Measurements from ENCODE around the gene TMCC1.
"Not testable (repeated sequence)": the region's sequence is repeated elsewhere in the genome, so short reads cannot be mapped to it uniquely, and the experiment has no call there.

Gene TMCC1

DNA sequence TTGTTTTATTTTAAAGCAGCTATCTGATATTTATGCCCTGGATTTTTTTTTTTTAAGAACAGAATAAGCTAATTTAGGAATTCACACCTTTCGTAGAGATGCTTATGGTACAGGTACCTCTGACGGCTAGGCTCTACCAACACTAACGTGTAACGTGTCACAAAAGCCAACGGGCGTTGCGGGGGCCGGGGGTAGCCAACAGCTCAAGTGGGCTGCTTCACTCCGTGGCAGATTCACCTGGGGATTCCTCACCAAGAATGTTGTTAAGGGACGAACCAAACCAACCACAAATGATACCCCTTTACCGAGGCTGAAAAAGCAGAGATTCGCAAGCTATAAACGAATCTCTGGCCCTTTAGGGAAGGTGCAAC is 1.0 kb downstream of the TMCC1 start:
- DNase-seq (ENCODE audit: low spot score): no peak

DNA sequence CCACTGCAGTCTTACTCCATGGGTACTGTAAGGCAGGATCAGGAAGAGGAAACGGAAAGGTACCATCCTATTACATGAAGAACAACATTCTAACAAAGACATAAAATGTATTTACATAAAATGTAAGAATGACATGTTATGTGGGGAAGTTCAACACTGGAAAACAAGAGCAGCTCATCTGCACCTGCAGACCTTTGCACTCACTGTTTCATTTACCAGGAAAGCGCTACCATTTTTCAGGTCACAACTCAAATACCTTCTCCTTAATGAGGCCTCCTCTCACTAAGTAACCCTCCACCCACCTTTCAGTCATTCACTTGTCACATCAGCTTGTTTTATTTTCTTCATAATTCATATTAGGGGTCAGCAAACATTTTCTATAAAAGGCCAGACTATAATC is 2.6 kb downstream of the TMCC1 start:
- no peak for DNase-seq (ENCODE audit: low spot score)

DNA sequence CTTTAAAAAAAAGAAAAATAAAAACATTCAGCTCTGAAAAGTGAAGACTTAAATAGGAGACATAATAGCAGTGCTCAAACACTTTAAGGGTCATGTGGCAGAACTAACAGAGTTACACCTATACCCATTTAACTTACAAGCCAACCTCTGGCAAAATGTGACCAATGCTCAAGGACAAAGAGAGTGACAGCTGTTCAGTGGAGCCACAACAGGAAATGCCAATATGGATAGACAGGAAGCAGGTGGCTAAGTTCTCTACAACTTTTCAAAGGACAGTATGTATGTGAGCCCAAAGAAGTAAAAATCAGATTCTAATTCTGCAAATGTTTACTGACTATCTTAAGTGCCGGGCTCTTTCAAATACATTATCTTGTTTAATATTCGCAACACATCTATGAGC is 3.4 kb downstream of the TMCC1 start:
- DNase-seq (ENCODE audit: low spot score): peak; percentile 35

DNA sequence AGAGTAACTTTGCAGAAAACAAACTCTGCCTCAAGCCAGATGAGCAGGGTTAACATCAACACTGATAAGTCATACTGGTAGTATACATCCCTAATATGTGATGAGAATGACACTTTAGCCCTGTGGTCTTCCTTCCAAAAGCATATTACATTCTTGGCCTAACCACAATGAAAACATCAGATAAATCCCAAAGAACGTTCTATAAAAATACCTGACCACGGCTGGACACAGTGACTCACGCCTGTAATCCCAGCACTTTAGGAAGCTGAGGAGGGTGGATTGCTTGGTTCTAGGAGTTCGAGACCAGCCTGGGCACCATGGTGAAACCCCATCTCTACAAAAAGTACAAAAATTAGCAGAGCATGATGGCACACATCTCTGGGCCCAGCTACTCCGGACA is 4.7 kb downstream of the TMCC1 start:
- peak; percentile 88 for DNase-seq (ENCODE audit: low spot score)

DNA sequence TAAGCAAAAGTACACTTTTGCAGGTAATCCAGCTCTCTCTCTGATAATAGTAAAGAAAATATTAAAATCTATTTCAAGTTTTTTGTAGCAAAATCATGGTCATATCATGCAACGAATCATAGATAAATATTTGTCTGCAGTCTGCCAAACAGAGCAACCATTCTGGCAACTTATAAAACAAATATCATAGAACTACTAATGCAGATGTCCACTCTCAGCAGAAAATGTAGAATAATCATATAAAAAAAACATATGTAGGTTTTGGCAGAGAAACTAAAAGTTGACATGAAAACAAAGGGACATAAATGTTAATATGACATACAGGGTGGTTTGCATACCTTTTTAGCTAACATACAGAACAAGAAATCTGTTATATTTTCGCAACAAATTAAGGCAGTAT is 12.2 kb downstream of the TMCC1 start:
- DNase-seq (ENCODE audit: low spot score): no peak

DNA sequence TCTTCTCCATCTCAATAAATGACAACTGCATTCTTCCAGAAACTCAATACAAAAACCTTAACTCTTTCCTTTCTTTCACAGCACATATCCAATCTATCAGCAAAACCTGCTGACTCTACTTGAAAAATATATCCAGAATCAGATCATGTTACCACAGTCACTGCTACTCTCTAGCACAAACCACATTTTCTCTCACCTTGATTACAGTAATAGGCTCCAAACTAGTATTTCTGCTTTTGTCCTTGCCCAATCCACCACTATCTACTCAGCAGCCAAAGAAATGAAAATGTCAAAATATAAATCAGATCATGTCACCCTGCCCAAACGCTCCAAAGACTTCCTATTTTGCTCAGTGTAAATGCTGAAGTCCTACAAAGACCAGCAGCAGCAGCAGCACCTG is 15.2 kb downstream of the TMCC1 start:
- no peak for DNase-seq (ENCODE audit: low spot score)

DNA sequence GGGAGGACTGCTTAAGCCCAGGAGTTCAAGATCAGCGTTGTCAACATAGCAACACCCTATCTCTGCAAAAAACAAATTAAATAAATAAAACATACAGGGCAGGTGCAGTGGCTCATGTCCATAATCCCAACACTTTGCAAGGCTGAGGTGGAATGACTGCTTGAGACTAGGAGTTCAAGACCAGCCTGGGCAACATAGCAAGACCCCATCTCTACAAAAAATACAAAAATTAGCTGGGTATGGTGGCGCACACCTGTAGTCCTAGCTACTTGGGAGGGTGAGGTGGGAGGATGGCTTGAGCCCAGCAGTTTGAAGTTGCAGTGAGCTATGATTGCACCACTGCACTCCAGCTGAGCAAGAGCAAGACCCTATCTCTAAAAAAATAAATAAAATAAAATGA is 19.0 kb downstream of the TMCC1 start:
- not testable (repeated sequence) for DNase-seq (ENCODE audit: low spot score)

DNA sequence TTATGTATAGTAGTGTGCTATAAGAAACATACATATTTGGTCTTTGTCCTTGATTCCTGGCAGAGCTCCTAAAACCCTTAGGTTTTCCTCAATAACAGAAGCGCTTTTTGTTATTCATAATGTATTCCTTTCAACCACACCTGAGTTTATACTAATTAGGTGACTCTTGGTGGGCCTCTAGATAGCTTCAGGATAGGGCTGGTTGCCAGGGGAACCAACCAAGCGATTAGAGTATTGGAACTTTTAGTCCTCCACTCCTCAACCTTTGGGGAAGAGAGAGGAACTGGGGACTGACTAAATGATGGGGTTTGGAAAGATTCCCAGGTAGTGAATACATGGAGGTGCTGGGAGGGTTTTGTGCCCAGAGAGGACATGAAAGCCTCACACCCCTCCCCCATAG is 24.6 kb downstream of the TMCC1 start:
- DNase-seq (ENCODE audit: low spot score): no peak

DNA sequence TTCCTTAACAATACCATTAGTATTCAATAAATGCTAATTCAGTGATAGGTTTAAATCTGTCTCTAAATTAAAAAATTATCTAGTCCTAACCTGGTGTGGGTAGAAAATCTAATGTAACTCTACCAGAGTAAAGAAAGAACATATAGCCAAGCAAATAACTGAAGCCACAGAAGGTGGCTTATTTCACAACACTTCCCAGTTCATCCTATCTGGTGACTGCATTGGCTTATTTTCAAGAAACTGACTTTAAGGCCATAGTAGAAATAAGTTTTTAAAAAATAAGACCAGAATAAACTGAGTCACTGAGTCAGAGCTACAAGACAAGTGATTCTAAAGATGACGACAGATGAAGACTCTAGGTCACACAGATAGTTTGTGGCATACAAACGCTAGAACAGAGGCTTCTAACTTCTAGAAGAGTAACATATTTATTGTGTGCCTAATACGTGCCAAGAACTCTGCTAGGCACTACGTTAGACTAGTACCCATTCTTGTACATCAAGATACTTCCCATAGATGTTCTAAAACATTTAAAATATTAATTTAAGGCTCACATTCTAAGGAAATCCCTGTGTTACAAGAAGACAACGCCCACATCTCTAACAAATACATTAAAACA is 25.9 kb downstream of the TMCC1 start:
- no peak for DNase-seq (ENCODE audit: low spot score)

DNA sequence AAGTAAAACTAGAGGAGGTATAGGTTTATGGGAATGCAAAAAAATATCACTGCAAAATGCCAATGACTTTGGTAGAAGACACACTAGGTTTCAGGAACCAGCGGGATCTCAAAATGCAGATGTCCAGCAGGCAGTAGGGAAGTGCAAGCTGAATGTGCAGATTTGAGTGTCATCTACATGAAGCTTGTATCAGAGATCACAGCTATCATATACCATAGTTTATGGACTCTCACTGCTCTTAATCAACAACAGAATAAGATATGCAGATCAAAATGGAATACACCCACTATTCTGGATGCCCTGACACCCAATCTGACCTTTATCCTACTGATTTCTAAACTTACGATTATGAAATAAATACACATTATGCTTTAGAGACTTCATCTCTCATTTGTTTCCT is 27.7 kb downstream of the TMCC1 start:
- DNase-seq (ENCODE audit: low spot score): no peak

DNA sequence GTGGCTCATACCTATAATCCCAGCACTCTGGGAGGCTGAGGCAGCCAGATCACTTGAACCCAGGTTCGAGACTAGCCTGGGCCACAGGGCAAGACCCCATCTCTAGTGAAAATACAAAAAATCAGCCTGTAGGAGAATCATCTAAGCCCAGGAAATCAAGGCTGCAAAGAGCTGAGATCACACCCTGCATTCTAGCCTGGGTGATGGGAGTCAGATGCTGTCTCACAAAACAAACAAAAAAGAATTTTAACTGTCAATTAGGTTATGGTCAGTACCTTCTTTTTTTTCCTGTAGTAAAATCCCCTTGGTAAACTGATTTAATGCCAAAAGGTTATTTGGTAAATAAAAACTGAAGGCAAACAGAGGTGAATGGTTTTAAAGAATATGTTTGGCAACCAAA is 29.0 kb downstream of the TMCC1 start:
- DNase-seq (ENCODE audit: low spot score): no peak

DNA sequence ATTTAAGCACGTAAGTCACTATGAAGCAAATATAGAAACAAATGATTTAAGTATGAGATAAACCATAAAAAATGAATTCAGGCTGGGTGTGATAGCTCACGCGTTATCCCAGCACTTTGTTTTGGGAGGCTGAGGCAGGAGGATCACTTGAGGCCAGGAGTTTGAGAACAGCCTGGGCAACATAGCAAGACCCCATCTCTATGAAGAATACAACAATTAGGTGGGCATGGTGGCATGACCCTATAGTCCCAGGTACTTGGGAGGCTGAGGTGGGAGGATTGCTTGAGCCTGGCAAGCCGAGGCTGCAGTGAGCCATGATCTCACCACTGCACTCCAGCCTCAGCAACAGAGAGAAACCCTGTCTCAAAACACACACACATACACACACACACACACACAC is 34.2 kb downstream of the TMCC1 start:
- DNase-seq (ENCODE audit: low spot score): no peak

DNA sequence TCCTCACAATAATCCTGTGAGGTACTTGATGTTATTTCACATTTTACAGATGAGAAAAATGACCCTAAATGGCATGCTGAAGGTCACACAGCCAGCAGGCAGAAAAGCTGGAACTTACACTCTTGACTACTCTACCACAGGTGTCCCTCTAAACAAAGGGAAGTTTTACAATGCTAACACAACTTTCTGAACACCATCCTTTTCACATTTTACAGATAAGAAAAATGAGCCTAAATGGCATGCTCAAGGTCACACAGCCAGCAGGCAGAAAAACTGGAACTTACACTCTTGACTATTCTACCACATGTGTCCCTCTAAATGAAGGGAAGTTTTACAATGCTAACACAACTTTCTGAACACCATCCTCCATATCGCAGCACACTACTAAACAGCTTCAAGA is 35.6 kb downstream of the TMCC1 start:
- DNase-seq (ENCODE audit: low spot score): no peak

DNA sequence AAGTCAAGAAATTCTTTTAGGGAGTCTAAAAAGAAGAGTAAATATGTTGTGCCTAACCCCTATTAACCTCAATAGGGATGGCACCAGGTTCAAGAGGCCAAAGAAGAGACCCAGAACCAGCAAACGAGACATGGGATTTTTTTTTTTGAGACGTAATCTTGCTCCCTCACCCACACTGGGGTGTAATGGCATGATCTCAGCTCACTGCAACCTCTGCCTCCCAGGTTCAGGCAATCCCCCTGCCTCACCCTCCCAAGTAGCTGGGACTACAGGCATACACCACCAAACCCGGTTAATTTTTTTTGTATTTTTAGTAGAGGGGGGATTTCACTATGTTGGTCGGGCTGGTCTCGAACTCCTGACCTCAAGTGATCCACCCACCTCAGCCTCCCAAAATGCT is 36.7 kb downstream of the TMCC1 start:
- not testable (repeated sequence) for DNase-seq (ENCODE audit: low spot score)

DNA sequence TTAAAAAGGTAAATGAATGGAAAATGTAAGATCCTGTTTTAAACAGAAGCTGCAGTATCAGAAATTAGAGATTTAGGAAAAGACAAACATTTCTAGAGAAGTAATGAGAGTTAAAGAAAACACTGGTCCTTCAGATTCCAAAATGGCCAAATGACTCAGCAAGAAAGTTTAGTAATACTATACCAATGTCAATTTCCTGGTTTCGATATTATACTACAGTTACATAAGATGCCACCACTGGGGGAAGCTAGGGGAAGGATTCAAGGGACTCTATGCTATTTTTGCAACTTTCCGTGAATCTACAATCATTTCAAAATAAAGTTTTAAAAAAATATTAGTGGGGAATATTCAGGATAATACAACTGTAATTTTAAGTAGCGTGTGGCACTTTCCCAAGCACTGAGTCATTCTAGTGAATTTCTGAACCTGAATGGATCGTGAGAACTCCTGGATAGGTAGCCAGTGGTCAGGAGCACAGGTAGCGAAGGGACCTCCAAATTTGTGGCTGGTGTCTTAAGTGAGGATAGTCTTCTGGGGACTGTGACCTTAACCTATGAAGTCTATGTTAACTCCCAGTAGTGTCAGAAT is 37.6 kb downstream of the TMCC1 start:
- peak; percentile 48 for DNase-seq (ENCODE audit: low spot score)

DNA sequence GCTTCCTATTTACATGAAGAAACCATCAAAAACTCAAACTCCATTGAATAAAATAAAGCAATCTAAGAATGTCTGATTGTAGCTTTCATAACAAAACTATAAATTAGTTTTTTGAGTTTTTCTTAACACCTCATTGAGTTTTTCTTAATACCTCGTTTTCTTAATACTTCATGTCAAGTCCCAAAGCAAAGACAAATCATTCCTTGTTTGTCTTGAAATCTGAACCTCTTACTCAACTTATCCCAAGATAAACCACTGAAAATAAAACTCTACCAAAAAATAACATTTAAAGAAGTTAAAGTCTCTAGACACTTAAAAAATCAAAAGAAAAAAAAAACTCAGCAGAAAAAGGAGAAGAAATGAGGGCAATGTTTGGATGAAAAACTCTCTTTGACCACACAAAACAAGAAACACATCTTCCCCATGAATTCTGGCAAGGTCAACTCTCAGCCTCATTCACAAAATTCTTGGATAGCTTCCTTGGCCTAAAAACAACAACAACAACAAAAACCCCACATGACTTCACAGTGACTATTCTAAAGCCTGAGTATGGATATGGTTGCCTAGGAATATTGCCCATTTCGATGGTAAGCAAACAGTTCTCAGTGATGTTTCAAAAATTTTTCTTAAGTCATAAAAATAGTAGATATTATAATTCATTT is 38.2 kb downstream of the TMCC1 start:
- no peak for DNase-seq (ENCODE audit: low spot score)

DNA sequence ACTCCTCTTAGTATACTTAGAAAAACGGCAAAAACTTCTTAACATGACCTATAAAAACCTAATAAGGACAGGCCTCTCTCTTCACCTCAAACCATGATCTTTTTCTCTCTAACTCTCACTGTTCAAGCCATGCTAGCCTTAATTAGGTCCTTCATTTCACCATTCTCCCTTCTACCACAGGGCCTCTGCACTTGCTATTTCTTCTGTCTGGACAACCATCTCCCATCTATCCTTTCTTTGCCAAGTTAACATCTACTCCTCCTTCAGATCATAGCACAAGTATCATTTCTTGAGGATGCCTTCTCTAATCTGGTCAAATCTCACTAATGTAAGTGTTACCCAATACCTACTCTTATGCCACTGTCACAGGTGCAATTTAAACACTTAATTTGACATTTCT is 39.1 kb downstream of the TMCC1 start:
- DNase-seq (ENCODE audit: low spot score): no peak

DNA sequence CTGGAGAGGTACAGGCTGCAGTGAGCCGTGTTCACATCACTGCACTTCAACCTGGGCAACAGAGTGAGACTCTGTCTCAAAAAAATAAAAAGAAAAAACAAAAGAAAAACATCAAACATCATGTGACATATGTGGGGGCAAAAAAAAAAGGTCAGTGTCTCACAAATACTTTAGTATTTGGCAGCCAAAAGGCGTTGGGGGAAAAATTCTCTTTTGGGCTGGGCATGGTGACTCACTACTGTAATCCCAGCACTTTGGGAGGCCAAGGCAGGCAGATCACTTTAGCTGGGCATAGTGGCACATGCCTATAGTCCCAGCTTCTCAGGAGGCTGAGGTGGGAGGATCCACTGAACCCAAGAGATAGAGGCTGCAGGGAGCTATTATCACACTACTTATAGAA is 47.6 kb downstream of the TMCC1 start:
- no peak for DNase-seq (ENCODE audit: low spot score)

DNA sequence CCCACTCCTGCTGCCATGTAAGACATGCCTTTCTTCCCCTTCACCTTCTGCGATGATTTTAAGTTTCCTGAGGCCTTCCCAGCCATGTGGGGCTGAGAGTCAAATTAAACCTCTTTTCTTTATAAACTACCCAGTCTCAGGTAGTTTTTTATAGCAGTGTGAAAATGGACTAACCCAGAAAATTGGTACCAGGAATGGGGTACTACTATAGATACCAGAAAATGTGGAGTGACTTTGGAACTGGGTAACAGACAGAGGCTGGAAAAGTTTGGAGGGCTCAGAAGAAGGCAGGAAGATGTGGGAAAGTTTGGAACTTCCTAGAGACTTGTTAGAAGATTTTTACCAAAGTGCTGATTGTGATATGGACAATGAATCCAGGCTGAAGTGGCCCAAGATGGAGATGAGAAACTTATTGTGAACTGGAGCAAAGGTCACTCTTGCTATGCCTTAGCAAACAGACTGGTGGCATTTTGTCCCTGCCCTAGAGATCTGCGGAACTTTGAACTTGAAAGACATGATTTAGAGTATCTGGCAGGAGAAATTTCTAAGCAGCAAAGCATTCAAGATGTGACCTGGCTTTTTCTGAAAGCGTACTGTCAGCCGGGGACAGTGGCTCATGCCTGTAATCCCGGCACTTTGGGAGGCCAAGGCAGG is 52.7 kb downstream of the TMCC1 start:
- DNase-seq (ENCODE audit: low spot score): no peak

DNA sequence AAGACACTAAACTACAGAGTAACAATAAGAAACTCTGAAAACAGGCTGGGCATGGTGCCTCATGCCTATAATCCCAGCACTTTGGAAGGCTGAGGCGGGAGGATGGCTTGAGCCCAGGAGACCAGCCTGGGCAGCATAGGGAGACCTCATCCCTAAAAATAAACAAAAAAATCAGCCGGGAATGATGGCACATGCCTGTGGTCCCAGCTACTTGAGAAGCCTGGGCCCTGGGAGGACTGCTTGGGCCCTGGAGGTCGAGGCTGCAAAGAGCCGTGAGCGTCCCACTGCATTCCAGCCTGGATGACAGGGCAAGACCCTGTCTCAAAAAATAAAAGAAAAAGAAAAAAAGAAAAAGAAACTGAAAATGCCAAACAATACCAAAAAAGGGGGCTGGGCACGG is 55.4 kb downstream of the TMCC1 start:
- DNase-seq (ENCODE audit: low spot score): no peak

DNA sequence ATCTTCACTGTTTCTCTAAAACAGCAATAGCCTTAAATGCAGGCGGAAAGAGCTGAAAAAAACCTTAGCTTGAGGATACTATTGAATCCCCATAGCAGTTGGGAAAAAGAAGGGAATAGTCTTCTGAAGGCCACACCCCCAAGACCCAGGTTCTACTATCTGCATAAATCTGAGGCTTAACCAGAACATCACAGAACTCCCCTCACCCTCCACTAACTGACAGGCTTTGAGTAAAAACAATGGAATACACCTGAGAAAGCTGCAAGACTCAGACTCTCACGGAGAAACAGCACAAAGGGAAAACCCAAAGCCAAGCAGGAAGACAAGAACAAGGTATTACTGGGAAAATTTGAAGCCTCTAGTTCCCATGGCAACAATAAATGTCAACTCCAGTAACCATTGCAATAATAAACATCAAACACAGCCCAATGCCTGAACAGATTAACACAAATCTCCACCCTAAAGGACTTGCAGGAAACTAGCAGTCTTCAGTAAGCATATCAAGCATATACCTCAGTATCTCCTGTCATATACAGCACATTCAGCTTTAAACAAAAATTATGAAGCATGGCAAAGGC is 56.4 kb downstream of the TMCC1 start:
- DNase-seq (ENCODE audit: low spot score): peak; percentile 13

DNA sequence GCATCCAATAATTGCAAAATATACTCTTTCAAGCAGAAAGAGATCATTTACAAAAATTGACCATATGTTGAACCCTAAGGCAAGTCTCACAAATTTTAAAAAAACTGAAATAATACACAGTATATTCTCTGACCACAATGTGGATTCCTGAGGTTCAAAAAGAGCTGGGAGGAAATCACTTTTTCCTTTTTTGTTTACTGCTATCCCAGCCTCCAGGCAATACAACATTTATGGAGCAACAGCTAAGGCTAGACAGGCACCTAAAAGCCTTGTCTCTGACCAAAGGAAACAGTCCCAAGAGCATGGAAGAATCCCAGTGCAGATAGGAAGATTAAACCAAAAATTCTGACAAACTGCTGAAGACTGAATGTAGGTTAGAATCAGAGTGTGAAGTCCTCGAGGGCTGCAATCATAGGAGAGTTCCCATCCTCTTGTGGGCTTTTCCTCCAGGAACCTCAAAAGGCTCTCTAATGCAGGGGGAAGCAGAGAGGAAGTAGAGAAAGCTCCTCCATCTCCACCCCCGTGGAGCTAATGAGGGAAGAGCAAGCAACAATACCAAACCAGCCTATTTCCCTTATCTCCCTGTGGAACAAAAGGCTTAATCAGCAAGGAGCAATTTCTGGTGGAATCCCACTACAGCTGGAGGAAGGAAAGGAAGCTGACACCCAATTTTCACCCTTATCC is 57.0 kb downstream of the TMCC1 start:
- DNase-seq (ENCODE audit: low spot score): no peak

DNA sequence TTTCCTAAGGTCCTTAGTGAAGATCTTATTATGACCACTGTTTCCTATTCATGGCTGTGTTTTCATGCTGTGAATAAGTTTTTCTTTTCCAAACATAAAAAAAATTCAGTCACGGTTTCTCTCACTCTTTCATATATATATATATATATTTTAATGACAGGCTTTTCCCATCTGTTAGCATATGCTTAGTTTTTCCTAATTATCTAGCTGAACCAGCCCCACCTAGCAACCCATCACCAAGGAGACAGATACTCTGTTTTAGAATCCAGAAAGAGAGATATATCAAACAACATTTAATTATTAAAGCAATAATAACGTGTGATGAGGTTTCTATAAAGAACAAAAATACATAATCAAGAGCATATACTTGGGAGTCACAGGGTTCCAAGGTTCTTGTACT is 58.3 kb downstream of the TMCC1 start:
- DNase-seq (ENCODE audit: low spot score): no peak

Data from kidney tubule cell (primary cell).